Measurements from ENCODE around the gene SLFN11. TPM values are rescaled to one million over a fixed set of nuclear protein-coding genes. Genes with fewer than 3 reads are reported as not detected.
A peak's percentile ranks its signal among the peaks of the same experiment; 100 is the strongest.

The SLFN11 gene
- total and polyA plus RNA-seq, 2 of the 4 experiments (the other 2 are of a cell fraction): 29.9 to 144 TPM

DNA sequence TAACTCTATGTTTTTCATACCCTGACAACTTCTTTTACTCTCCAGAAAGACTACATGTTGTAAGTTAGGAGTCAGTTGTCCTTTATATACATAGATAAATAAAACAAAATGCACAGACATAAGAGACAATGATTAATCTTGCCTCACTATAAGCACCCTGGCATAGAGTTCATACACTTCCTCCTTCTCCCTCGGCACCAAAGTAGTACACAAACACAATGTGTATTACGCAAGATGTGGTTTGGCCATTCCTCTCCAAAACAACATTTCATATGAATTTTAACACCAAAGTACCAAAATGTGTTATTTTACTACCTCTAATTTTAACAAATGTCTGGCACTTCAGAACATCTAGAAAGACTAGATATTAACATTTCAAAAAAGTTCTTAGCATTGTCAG lies 17.2 kb upstream of the SLFN11 start:
- dilution Hi-C loops (cut with HindIII; ENCODE audit: low sequenced_read_pairs, unreplicated experiment) (no loop called here), intact Hi-C loops (cut with micrococcal nuclease) (no loop called here), in situ Hi-C loops (cut with MboI; ENCODE audit: low sequenced_read_pairs) (no loop called here)
- no peak overlapping the region for H2BK120ac ChIP-seq (ENCODE audit: low read depth, low read length)
- H3K18ac ChIP-seq (ENCODE audit: low read depth, low read length): no peak overlapping the region
- no peak overlapping the region for H3K4me3 ChIP-seq (ENCODE audit: insufficient read depth, low read depth, low read length)
- no peak overlapping the region for H3K4ac ChIP-seq (ENCODE audit: low read depth, low read length)
- H2BK20ac ChIP-seq (ENCODE audit: low read depth, low read length): no peak overlapping the region
- no peaks in the 10 kb centered on the region for H3K9me1 ChIP-seq (ENCODE audit: insufficient read depth, low read length)
- H3K36me3 ChIP-seq (ENCODE audit: control insufficient read depth, insufficient read depth, low read length): no peaks in the 10 kb centered on the region
- no peak overlapping the region for H4K8ac ChIP-seq (ENCODE audit: low read depth in 2 of 2, low read length in 2 of 2)
- H4K91ac ChIP-seq (ENCODE audit: insufficient read depth, low read depth, low read length): no peak overlapping the region
- no peak overlapping the region for H3K14ac ChIP-seq (replicated peaks; ENCODE audit: low read depth, low read length)
- H3K23ac ChIP-seq (ENCODE audit: low read depth, low read length): no peak overlapping the region
- WGBS, 2 experiments (ENCODE audit: extremely low coverage in 2 of 2, insufficient read length in 1 of 2): 80% methylated on average over 1 of the region's 2 CpGs; no CpG with 5 or more reads in 1 of the 2 experiments
- ATAC-seq (ENCODE audit: low read depth): no peak
- no peak overlapping the region for H3K27ac ChIP-seq (ENCODE audit: insufficient read depth, low read length)
- no peak overlapping the region for H3K9ac ChIP-seq (ENCODE audit: low read depth, low read length)
- POLR2A ChIA-PET (ENCODE audit: unreplicated experiment): no interaction called here
- TF ChIP-seq FOS (IDR thresholded peaks at IDR 0.05; ENCODE audit: low read depth, low read length) (no peak), SMC3 (IDR thresholded peaks at IDR 0.05; ENCODE audit: low read depth, low read length) (no peak), CEBPB (IDR thresholded peaks at IDR 0.05; ENCODE audit: low read depth, low read length) (peak; percentile 89)
- CTCF ChIA-PET: no interaction called here
- no peaks in the 10 kb centered on the region for H3K9me3 ChIP-seq (ENCODE audit: control insufficient read depth, insufficient read depth, low read length)
- no peak overlapping the region for H3K56ac ChIP-seq (ENCODE audit: extremely low read depth, insufficient read depth, low read length)
- H3K4me1 ChIP-seq (ENCODE audit: control insufficient read depth, insufficient read depth, low read length): no peaks in the 10 kb centered on the region
- H4K20me1 ChIP-seq (ENCODE audit: insufficient read depth, low read length): no peaks in the 10 kb centered on the region
- no peaks in the 10 kb centered on the region for H3K79me1 ChIP-seq (ENCODE audit: low read depth in 1 of 2, low read length in 2 of 2)
- no peak for DNase-seq
- H2AK5ac ChIP-seq (ENCODE audit: low read depth, low read length): no peak overlapping the region
- no peak overlapping the region for H2AFZ ChIP-seq (replicated peaks; ENCODE audit: low read length, poor library complexity)
- no peaks in the 10 kb centered on the region; the same call in 1 of the 2 replicates for H3K27me3 ChIP-seq (ENCODE audit: control insufficient read depth, insufficient read depth, low read length)
- no peak overlapping the region for H2BK5ac ChIP-seq (ENCODE audit: low read depth, low read length, poor library complexity, severe bottlenecking)
- no TSS peak for BruUV-seq (replicated peaks)
- no peak overlapping the region for H2BK15ac ChIP-seq (ENCODE audit: low read depth, low read length)
- H4K5ac ChIP-seq (ENCODE audit: low read depth, low read length): no peak overlapping the region
- no peak overlapping the region for H3K4me2 ChIP-seq (ENCODE audit: low read depth, low read length)
- H2AK9ac ChIP-seq (replicated peaks; ENCODE audit: low read depth, low read length, poor library complexity): no peak overlapping the region

Measured in IMR-90 (cell line).